Superior temporal gyrus (tissue), 1 donor: ENCODE results near the gene TNIK.
"Not testable (repeated sequence)": the region's sequence is repeated elsewhere in the genome, so short reads cannot be mapped to it uniquely, and the experiment has no call there.

Experiments
- DNase-seq: peaks from one replicate; pipeline ENCODE4 v3.0.0-alpha.2; 2016; ENCODE audit errors: extremely low spot score

TNIK gene

DNA sequence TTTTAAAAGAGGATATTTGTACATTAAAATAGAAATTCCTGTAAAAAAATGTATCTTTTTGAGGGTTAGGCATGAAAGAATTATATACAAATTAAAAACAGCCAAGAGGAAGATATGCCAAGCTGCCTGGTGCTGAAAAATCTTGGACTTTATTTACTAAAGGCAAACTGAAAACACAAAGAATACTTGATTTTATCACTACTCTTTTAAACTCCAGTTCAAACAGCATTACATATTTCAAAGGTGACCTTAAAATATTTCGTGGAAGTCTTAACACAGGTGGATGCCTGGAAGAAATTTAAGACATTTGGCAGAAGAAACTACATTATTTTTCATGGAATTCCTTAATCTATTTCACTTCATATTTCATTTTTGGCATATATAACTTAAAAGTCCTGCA is 332.6 kb downstream of the TNIK start:
- no peak for DNase-seq

DNA sequence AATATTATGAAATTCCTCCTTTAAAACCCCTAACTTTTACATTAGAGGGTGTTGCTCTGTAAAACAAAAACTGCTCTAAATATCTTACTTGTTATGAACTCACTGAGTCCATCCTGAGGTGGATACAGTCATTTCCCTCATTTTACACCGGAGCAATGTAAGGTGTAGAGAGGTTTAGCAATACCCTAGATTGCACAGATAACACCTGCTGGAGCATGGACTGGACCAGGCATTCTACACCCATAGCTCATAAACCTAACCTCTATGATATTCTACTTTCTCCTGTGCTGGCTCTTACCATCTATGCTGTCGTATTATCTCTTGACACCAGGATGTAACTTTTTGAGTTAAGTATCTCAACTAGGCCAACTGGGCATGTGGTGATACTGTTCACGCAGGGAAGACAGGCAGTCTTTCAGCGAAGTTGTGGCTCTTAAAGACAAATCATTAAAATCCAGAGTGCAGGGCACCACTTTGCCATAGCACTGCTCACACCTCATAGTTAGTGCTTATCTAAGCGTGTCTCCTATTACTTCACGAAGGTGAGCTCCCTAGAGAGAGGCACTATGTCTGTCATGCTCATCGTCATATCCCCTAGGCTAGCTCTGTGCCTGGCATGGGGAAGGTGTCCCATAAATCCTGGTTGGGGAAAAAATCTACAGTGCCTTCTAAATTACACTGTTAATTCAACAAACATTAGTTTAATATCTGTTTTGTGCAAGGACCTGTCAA is 333.6 kb downstream of the TNIK start:
- no peak for DNase-seq

DNA sequence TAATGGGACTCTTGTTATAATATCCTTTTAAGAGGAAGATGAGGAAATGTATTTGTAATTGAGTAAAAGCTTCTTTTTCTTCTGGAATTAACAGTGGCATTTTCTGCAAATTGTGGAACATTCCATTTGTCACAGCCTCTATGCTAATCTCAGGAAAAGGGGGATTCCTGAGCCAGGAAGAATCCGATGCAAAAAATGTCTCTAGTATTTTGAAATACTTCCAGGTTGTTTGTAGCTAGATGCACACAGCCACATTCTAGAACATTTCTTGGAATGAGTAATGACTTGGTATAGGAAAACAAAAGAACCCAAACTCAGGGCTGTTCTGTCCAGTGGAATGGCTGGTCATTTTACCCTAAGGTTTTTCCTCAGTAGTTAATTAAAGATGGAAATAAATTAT is 335.2 kb downstream of the TNIK start:
- DNase-seq = no peak

DNA sequence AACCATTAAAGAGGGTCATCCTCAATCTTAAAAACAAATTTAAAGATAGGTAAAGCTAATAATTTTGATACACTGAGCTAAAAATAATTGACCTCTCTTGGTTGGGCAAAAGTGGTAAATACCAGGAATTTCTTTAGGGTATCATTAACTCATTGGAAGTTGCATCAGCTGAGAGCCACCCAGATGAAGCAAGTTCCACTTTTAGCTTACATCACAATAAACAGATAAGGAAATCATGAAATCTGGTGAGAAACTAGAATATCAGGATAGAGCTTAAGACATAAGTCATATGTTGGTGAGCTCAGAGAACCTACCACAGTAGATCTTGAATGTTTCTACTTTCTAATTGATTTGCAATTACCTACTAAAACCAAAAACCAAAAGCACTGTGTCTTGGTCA is 336.3 kb downstream of the TNIK start:
- no peak for DNase-seq

DNA sequence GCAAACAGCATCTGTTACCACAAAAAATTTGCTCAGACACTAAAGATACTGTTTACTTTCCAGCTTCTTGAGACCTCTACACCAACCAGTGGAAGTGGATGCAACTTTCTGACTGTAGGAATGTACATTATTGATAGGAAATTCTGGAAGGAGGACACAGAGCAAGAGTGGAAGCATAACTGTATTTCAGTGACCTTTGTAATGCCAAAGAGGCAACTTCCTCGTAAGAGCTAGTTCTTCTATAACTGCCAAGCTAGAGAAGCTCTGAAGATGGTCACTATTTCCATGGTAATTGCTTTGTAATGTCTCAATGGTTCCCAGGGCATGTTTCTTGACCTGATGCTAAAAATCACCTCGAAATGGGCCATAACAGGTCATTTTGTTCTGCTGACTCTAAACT is 337.3 kb downstream of the TNIK start:
- DNase-seq = no peak

DNA sequence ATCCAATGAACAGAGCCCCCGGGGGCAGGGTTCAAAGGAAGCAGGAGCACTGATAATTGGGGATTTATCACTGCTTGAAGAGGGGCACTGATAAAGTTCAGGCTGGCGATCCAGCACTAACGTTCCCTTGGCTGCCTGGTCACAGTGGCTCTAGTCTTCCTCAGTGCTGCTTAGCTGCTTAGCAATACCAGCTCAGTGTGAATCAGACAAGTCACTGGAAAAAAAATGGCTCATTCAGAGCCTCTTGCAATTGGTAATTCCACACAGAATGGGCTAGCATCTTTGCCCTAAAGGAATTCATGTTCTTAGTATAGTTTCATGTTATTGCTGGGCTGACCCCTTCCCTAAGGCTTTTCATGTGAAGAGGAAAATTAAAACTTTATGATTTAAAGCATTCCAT is 338.0 kb downstream of the TNIK start:
- peak; percentile 53 for DNase-seq

DNA sequence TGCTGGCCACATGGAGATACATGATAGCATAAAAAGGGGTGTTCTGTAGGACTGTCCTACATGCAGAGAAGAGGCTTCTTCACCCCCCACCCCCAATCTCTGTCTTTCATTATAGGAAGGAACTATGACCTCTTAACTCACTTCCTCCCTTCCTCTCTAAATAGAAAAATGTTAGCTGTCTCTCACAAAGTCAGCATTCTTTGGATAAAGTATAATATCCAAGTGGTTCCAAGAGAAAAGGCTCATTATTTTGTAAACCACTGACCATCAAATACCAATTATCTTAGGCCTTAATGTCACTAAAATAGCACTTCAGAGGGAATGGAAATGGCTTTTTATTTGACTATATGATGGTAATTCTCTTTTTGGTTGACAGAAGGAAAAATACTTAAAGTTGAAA is 338.4 kb downstream of the TNIK start:
- DNase-seq = no peak

DNA sequence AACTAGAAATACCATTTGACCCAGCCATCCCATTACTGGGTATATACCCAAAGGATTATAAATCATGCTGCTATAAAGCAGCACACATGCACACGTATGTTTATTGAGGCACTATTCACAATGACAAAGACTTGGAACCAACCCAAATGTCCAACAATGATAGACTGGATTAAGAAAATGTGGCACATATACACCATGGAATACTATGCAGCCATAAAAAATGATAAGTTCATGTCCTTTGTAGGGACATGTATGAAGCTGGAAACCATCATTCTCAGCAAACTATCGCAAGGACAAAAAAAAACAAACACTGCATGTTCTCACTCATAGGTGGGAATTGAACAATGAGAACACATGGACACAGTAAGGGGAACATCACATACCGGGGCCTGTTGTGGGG is 340.8 kb downstream of the TNIK start:
- DNase-seq = not testable (repeated sequence)

DNA sequence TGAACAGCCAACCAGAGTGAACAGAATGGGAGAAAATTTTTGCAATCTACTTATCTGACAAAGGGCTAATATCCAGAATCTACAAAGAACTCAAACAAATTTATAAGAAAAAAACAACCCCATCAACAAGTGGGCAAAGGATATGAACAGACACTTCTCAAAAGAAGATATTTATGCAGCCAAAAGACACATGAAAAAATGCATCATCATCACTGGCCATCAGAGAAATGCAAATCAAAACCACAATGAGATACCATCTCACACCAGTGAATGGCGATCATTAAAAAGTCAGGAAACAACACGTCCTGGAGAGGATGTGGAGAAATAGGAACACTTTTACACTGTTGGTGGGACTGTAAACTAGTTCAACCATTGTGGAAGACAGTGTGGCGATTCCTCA is 341.2 kb downstream of the TNIK start:
- DNase-seq = not testable (repeated sequence)

DNA sequence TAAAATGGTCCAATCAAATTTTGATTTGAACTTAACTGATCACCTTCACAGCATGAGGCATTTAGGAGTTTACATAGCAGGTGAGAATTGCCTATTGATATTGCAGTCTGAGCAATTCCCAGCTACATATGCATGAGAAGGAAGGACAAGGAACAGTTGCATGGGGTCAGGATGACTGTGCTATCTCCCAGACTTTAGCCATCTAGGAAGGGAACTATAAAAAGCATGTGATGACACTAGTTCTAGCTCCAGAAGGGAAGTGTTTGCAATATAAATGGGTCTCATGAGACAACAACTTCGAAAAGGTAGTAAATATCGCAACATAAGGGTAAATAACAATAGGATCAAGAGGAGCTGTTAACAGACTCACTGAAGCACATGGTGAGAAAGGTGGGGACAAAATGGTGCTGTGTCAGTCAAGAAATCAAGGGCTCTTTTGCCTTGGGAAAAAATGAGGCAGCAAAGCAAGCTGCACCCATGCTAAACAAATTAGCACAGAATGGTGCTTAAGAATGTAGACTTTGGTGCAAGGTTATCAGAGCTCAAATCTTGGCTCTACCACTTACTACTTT is 343.3 kb downstream of the TNIK start:
- no peak for DNase-seq

DNA sequence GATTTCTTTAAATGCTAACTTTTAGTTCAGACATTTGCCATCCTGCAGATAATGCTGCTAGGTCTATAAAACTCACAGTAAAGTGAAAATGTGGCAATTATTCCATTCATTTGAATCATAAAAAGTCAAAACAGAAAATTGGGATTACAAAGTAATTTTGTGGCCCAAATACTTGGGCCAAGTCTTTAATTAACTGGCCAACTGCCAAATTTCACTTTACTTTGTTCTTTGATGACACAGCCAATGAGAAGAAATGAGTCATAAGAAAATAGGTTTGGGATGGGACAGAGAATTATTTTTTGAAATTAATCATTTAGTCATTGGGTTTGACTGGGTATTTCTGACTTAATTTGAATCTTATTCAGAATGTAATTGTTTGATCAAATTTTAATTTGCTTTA is 343.8 kb downstream of the TNIK start:
- DNase-seq = no peak

DNA sequence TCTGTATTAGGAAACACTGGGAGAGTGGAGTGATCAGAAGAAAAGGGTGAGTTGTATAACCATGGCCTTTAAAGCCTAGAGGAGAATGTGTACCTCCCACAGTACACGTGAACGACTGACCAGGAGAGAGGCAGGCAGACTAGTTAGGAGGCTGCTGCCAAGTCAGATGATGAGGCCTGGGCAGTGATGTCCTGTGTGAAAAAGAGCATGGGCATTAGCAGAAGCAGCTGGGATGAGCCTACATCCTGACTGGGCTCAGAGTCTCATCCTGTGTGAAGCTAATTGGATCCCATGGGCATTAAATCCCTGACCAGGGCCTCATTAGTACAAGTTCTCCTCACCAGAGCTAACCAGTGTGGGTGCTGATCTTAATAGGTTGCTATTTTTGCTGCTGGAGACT is 344.5 kb downstream of the TNIK start:
- DNase-seq = no peak

DNA sequence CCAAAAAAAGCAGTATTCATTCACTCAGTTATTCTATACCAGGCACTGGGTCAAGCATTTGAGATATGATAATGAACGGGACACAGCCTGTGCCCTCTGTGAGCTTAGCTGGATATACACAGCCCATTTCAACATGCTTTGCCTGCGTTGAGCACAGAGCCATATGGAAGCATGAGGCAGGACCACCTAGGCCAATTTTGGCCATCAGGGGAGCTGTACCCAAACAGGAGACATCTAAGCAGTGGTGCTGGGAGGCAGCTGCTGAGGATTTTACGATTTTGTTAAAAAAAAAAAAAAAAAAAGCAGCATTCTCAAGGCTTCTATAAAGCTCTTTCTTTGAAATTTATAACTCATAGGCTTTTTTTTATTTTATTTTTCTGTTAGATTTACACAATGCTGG is 346.5 kb downstream of the TNIK start:
- no peak for DNase-seq

DNA sequence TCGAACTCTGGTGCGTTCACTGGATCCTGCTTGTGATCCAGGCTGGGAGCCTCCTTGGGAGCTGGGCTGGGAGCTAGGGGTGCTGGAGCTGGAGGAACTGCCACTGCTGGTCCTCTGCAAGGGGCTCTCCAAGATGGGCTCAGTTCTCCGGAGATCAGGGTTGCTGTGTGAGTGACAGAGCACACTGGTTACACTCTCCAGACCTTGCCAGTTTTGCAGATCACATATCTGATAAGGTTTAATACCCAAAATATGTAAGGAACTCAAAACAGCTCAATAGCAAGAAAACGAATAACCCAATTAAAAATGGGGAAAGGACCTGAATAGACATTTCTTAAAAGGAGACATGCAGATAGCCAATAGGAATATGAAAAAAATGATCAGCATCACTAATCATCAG is 349.5 kb downstream of the TNIK start:
- no peak for DNase-seq

DNA sequence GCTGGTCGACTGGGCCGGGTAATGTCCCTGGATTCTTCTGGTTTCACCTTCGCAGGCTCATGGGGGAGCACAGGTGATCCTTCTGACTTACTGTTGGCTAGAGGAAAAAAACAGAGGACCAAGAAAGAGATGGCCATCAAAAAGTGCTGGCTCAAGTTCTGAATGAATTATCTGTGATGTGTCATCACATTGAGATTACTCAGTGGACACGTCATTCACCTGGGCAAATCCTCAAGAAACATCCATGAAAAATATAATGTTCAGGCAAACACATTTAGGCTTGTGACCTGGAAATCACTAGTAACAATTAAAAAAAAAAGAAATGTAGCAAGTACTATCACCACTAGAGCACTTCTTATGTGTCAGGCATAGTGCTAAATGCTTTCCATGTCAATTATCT is 352.1 kb downstream of the TNIK start:
- no peak for DNase-seq

DNA sequence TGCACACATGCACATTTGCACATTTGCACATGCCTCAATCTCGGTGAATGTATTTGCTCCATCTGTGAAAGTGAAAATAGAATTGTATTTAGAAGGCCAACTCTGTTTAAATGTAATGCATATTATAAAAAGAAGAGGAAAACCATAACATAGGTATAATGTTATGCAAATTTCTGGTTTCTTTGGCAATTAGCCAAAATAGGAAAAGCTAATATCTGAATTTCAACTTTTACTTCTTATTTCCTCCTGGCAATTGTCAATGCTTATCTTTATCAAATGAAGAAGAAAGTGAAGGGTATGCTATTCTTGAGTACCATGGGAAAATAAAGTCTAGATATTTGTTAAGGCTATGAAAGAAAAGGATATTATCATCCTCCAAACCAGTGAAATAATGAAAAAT is 357.0 kb downstream of the TNIK start:
- no peak for DNase-seq

DNA sequence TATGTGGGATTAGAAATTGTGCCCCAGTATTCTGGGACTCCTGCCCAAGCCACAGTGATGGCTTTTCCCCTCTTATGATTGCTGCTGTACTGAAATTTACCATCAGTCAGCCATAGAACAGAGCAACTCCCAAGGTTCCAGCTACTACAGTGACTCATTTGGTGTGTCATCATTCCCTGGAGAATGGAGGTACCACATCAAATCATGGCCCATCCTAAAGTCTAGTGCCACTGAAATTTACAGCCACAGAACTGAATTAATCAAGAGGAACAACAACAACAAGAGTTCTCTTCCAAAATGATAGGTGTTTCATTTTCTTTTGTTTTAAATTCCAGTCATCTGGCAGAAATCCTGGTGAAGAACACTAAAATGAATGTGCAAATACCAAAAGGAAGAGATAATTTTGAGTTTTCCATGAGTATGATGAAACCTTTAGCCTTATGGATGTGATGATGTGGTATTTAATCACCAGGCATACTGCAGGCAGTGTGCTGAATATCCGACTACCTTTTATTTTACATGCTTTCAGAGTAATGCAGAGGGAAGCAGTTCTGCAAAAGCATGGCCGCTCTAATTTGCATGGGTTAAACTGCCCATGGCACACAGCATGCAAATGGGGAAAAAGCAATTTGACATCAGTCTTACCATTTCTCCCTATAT is 358.1 kb downstream of the TNIK start:
- no peak for DNase-seq

DNA sequence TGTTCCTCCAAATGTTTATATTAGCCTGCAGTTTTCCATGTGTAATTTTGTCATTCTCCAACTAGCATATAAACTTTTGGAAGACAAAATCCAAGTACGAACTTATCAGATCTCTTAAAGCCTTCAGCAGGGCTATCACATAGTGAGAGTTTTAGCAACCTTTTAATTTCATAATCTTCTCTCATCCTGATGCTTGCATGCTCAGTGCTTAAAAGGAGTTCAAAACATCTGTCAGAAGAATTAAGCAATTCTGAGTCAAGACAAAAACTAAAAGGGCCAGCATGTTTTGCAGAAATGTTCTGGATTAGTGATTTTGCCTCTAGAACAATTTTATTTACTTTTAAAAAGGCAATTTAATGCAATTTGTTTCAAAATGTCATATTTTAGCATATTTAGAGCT is 360.3 kb downstream of the TNIK start:
- DNase-seq = no peak

DNA sequence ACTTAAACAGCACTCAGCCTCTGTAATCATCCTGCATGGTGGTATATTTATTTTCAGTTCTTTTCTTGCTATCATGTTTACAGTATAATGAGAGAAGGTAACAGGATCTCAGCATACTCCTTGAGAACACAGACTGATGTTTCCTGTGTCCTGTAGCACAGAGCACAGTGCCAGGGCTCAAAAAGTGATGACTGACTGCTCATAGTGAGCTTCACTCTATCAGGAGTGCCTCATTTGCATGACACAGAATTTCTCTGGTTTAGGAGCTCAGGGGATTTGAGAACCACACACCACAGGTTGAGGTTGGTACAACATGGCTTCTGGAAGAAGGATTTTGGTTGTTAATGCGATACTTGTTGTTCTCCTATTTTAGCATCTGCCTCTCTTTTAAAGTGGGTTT is 365.1 kb downstream of the TNIK start:
- DNase-seq = no peak

DNA sequence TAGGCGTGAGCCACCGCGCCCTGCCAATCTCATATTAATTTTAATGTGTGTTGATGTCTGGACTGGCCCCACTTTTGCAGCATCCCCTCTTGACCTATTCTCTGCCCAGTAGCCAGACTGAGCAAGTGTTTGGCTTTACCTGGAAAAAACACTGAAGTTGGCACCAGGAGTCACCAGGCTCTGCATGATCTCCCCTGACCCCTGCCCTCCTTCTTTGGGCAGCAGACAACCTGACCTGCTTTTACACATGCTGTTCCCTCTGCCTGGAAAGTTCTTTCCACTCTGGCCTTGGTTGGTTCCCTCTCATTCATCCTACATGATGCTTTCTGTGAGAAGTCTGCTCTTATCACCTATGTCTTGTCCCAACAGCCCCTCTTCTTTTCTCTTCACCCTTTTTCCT is 365.8 kb downstream of the TNIK start:
- no peak for DNase-seq

DNA sequence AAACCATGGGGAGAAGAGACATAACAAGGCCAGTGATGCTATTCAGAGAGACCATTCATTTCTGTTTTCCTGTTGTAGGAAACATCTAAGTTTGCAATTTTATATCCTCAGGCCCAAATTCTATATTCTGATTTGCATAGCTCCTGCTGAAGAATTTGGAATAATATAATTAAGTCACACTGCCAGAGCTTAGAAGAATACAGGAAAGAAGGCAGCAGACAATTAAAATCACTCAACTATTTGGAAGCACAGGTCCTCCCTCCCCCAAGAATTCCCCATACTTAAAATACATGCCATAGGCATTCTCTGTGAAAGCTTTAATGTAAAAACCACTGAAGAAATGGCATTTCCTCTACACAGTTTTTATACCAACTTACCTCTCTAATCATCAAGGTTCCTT is 366.7 kb downstream of the TNIK start:
- DNase-seq = no peak

DNA sequence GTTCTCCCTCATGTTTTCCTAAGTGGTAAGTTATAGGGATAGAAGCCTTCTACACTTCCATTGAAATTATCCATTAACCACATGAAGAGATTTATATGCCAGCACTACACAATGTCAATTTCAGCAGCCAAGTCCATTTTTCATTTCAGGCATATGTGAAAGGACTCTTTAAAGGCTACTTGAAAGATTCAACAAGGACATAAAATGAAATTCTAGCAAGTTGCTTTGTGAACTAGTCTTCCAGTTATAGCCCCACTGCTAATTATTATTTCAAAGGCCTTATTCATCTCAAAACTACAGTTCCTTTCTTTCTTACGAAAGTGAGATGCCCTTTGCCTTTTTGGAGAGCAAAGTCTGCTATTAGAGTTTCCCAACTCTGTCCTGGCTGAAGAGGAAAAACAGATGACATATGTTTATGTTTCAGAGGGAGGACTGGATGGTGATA is 367.7 kb downstream of the TNIK start:
- DNase-seq = no peak

DNA sequence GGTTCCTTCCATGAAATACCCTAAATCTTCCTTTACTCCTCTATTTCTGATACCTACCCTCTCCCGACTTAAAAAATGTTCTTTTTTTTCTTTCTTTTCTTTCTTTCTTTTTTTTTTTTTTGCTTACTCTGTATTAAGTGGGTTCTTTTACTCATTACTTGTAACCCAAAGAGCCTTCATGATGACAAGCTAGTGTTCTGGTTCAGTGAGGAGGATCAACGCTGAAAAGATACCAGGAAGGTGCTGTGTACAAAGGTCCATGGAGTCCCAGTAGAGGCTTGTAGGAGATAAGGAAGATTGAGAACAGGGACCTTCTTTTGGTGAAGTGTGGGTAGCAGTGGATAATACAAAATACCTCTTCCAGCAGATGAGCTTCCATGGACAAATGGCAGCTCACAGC is 369.9 kb downstream of the TNIK start:
- no peak for DNase-seq
